Measurements from ENCODE around the gene RPL28.
"Not testable (repeated sequence)": the region's sequence is repeated elsewhere in the genome, so short reads cannot be mapped to it uniquely, and the experiment has no call there.

Gene RPL28

DNA sequence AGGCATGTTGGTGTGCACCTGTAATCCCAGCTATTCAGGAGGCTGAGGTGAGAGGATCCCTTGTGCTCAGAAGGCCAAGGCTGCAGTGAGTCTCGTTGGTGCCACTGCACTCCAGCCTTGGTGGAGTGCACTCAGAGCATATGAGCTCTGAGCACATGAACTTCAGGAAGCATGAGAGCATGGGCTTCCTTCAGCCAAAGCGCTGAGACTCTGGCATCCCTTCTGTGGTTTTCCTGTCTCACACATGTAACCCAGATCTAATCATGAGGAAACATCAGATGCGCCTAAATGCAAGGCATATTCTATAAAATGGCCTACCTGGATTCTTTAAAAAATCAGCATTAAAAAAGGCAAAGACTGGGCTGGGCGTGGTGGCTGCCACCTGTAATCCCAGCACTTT is 35.5 kb downstream of the RPL28 start:
- H3K4me3 ChIP-seq (ENCODE audit: low read depth, low read length): not testable (repeated sequence)

- no peak overlapping the region for H3K4me3 ChIP-seq (ENCODE audit: low read depth, low read length)
Measured at GRCh38 chr19:55423225-55424005, 37.7 kb downstream of the RPL28 start.

- H3K4me3 ChIP-seq (ENCODE audit: low read depth, low read length): no peak overlapping the region
Measured at GRCh38 chr19:55424518-55424917, 38.8 kb downstream of the RPL28 start.

- H3K4me3 ChIP-seq (ENCODE audit: low read depth, low read length): no peak overlapping the region
Measured at GRCh38 chr19:55426042-55426441, 40.3 kb downstream of the RPL28 start.

DNA sequence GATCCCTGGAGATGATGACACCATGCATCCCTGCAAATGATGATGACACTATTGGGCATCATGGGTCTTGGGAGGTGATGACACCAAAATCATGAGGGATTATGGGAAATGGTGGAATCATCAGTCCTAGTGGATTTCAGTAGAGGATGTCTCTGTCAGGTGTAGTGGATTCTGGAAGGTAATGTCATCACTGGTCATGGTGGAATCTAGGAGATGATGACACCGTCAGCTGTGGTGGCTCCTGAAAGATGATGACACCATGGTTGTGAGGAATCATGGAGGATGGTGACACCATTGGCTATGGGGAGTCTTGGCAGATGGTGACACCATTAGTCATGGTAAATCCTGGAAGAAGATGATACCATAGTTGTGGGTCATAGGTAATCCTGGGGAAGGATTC is 45.5 kb downstream of the RPL28 start:
- no peak overlapping the region for H3K4me3 ChIP-seq (ENCODE audit: low read depth, low read length)

DNA sequence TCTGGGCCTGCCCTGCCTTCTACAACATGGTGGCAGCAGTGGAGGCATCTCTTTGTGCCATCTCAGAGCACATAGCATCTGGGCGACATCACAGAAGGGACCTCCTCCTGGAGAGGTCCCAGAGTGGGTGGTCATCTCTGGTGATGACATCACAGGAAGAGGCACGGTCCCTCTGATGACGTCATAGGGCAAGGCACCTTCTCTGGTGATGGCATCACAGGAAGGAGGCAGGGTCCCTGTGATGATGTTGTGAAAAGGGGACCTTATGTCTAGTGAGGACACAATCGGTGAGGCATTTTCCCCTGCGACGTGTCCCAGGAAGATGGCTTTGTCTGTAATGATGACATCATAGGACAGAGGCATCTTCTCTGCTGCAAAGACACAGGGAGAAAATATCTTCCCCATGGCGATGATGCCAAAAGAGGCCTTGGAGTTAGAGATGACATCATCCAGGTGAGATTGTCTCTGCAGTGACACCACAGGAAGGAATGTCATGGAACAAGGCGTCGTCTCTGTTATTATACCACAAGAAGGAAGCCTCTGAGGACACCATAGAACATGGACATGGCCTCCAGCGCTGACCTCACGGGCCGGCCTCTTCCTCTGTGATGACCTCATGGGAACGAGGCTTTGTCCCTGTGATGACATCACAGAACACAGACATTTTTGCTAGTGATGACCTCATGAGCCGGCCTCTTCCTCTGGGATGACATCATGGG is 46.7 kb downstream of the RPL28 start:
- no peak overlapping the region for H3K4me3 ChIP-seq (ENCODE audit: low read depth, low read length)

DNA sequence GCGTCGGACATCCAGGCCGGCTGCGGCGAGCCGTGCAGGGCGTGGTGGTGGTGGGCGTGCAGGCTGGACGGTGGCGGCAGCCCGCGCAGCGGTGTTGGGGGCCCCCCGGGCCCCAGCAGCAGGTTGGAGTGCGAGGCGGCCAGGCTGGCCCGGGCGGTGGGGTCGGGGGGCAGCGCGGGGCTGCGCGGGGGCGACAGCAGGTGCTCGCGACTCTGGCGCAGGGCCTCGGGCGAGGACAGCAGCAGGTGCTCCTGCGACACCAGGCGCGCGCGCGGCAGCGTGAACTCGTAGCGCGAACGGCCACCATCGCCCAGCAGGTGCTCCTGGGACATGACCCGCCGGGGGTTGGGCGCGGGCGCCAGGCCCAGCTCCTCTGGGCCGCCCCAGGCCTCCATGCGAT is 47.6 kb downstream of the RPL28 start:
- H3K4me3 ChIP-seq (ENCODE audit: low read depth, low read length): no peak overlapping the region

- H3K4me3 ChIP-seq (ENCODE audit: low read depth, low read length): no peak overlapping the region
Measured at GRCh38 chr19:55434356-55434919, 48.7 kb downstream of the RPL28 start.

DNA sequence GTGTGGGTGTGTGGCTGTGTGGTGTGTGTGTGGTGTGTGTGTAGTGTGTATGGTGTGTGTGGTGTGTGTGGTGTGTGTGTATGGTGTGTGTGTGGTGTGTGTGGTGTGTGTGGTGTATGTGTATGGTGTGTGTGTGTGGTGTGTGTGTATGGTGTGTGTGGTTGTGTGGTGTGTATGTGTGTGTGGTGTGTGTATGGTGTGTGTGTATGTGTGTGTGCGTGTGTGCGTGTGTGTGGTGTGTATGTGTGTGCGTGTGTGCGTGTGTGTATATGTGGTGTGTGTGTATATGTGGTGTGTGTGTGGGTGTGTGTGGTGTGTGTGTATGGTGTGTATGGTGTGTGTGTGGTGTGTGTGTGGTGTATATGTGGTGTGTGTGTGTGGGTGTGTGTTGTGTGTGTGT is 49.3 kb downstream of the RPL28 start:
- H3K4me3 ChIP-seq (ENCODE audit: low read depth, low read length): no peak overlapping the region

GRCh38 chr19:55436847-55437246 is 51.1 kb downstream of the RPL28 start:
- H3K4me3 ChIP-seq (ENCODE audit: low read depth, low read length): no peak overlapping the region

- no peak overlapping the region for H3K4me3 ChIP-seq (ENCODE audit: low read depth, low read length)
Measured at GRCh38 chr19:55437410-55437809, 51.7 kb downstream of the RPL28 start.

DNA sequence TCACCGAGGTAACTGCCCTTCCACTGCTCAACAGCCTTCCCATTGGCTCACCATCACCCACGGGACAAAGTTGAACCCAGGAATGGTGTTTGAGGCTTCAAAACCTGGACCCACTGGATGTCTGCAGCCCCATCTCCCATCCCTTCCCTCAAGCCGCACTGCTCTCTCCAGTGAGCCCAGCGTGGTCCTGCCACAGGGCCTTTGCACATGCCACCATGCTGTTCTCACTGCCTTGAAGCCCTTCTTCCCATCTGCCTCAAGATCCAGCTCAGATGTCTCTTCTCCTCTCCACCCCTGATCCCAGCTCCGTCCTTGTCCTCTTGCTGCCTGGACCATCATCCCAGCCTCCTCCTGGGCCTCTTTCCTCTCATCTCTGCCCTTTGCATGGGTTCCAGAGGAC is 53.3 kb downstream of the RPL28 start:
- no peak overlapping the region for H3K4me3 ChIP-seq (ENCODE audit: low read depth, low read length)

DNA sequence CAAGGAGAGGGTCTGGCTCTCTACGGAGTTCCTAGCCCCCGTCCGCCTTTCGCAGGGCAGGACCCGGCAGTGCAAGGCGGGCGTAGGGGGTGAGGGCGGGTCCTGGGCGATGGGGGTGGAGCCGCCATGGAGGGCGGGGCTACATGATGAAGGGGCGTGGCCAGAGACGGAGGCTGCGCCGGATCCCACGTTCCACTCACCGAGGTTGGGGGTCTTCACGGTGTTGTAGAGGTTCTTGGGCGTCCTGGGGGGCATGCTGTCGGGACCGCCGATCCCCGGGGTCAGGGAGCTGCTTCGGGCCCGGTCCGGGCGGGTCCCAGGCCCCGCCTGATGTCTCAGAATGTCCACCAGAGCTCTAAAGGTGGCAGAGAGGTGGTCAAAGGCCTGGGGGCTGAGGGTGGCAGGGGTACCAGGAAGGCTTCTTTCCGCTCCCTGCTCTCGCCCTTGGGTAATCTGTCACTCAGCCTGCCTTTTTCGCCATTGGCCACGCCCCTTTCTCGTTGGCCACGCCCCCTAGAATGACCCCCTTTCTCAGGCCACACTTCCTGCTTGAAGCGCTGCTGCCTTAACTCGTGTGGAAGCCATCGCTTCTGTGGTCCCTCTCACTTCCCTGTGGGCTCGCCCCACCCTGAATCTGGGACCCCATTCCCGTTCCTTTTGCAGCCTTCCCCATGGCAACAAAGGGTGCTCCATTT is 54.8 kb downstream of the RPL28 start:
- H3K4me3 ChIP-seq (ENCODE audit: low read depth, low read length): peak overlapping the region; percentile 22

DNA sequence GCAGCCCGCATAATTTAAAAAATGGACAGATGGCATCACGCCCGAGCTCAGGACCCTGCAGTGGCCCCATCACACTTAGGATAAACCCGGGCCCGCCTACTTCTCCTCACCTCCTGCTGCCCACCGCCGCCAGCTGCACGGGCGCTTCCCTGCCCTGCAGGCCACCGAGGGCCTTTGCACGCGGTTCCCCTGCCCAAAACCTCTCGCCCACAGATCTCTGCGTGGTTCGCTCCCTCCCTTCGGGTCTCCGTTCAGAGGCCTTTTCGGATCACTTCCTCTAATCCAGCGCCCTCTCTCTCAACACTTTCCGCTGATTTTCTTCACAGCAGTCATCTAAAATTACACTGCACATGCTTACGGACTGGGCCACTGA is 55.6 kb downstream of the RPL28 start:
- no peak overlapping the region for H3K4me3 ChIP-seq (ENCODE audit: low read depth, low read length)

DNA sequence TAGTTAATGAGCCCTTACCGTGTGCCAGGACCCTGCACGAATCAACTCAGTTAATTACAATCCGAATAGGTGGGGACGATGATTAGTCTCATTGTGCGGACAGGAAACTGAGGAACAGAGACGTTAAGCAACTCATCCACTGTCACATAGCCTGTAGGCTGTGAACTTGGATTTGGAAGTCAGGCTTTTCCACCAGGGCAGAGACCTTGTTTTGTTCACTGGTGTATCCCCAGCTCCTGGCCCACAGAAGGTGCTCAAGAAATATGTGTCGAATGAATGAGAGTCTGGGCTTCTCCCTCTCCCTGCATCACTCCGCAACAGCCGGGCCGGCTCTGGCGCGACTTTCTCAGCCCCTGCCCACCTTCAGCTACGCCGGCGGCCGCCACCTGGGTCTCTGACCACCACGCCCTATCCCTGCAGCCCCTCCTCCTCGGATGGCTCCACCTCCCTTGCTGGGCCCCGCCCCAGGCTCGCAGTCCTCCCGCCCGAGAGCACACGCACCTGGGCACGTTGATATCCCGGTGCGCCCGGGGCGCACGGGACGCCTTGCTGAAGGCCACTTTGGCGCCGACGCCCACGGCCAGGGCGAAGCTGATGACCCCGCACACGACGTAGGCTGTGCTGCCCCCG is 56.1 kb downstream of the RPL28 start:
- H3K4me3 ChIP-seq (ENCODE audit: low read depth, low read length): no peak overlapping the region

DNA sequence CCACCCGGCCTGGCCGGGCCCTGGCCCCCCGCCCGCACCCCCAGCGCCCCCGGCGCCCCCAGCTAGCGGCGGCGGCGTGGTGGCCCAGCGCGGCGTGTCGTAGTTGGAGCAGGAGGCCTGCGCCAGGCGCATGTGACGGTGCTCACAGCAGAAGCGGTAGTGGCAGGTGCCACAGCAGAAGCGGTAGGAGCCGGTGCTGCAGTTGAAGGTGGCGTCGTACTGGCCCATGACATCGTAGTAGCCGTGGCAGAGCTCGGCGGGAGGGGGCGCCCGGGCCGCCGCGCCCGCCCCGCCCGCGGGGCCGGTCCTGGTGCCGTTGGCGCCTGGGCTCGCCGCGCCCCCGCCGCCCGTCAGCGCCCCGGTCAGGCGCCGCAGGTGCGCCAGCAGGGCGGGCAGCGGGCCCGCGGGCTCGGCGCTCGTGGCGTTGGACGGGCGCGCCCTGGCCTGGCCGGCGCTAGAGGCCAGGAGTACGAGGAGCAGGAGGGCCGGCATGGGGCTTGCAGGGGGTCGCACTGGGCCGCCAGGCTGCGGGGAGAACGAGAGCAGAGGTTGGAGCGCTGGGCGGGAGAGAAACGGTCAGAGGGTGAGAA is 56.7 kb downstream of the RPL28 start:
- H3K4me3 ChIP-seq (ENCODE audit: low read depth, low read length): no peak overlapping the region

- peak within 1 kb of the TSS; percentile 13 for H3K4me3 ChIP-seq (ENCODE audit: low read depth, low read length)
Measured at GRCh38 chr19:55443045-55443823, 57.5 kb downstream of the RPL28 start, which contains the start of gene SHISA7. SHISA7 (minus strand) TSS chr19:55443300; CDS start chr19:55442863, 437 bp downstream.

GRCh38 chr19:55443824-55444480 is 58.2 kb downstream of the RPL28 start:
- H3K4me3 ChIP-seq (ENCODE audit: low read depth, low read length): no peak overlapping the region

GRCh38 chr19:55444646-55445045 is 58.9 kb downstream of the RPL28 start:
- no peak overlapping the region for H3K4me3 ChIP-seq (ENCODE audit: low read depth, low read length)

All from iPS-11a (cell line).